H1 (cell line): Measurements from ENCODE around the gene ADARB2. TPM values are rescaled to one million over a fixed set of nuclear protein-coding genes. Genes with fewer than 3 reads are reported as not detected.

Experiments used
- CTCF ChIA-PET: fragments of 300-600 bp; sonication (Branson Sonifier 250); formaldehyde crosslinking; loops from one replicate; lab custom pipeline; 2021; ENCODE audit not compliant: partially characterized antibody; lab: Charles Lee
- POLR2A ChIA-PET: fragments of 300-600 bp; sonication (Branson Sonifier 250); formaldehyde crosslinking; loops from one replicate; lab custom pipeline; 2021; ENCODE audit warnings: inconsistent platforms; ENCODE audit not compliant: partially characterized antibody; lab: Charles Lee
- DNase-seq, 2 experiments: peaks; one replicate each; pipeline versions ENCODE4 v3.0.0 to v3.0.0-alpha.2; 2010 to 2022; ENCODE audit warnings: low spot score in 2 of 2, low read depth in 1 of 2, mixed read lengths in 1 of 2
- FAIRE-seq: peaks from 2 replicates; lab custom pipeline; 2011; peaks lifted over from hg19 to GRCh38; lab: Jason Lieb, UNC
- H2AFZ ChIP-seq: 2 replicates; pipeline ENCODE4 v1.8.1; 2012; ENCODE audit warnings: low read length, inconsistent platforms
- H2AK5ac ChIP-seq: 2 replicates; pipeline ENCODE4 v1.6.1; 2013; ENCODE audit warnings: low read depth, low read length
- H2BK120ac ChIP-seq: replicated peaks from 2 replicates; pipeline ENCODE3; 2013; ENCODE audit warnings: low read depth, low read length, inconsistent platforms
- H2BK12ac ChIP-seq: 2 replicates; pipeline ENCODE4 v1.6.1; 2013; ENCODE audit warnings: low read depth, low read length
- H2BK15ac ChIP-seq: 2 replicates; pipeline ENCODE4 v1.6.1; 2013; ENCODE audit warnings: low read length
- H2BK20ac ChIP-seq: 2 replicates; pipeline ENCODE4 v1.6.1; 2013; ENCODE audit warnings: low read length
- H2BK5ac ChIP-seq: 2 replicates; pipeline ENCODE4 v1.6.1; 2013; ENCODE audit warnings: low read depth, low read length
- H3K14ac ChIP-seq: 2 replicates; pipeline ENCODE4 v1.6.1; 2013; ENCODE audit warnings: inconsistent platforms; ENCODE audit not compliant: insufficient read length
- H3K18ac ChIP-seq: 2 replicates; pipeline ENCODE4 v1.6.1; 2013; ENCODE audit warnings: low read length; ENCODE audit errors: extremely low read depth
- H3K23ac ChIP-seq: 2 replicates; pipeline ENCODE4 v1.6.1; 2013; ENCODE audit warnings: inconsistent platforms; ENCODE audit not compliant: insufficient read length
- H3K23me2 ChIP-seq: 2 replicates; pipeline ENCODE4 v1.6.1; 2013; ENCODE audit warnings: low read depth, low read length
- H3K27ac ChIP-seq: 2 replicates; pipeline ENCODE4 v1.6.1; 2011; ENCODE audit warnings: low read depth, low read length, inconsistent platforms
- H3K27me3 ChIP-seq, 4 experiments: replicated peaks in 1 of 4; 1 replicate in 1 of 4; 2 replicates in 3 of 4; pipeline versions ENCODE4 v1.6.1 to v1.8.1; 2011 to 2013; ENCODE audit warnings: low read length in 3 of 4, mild to moderate bottlenecking in 3 of 4, inconsistent platforms in 2 of 4, mixed read lengths in 2 of 4, moderate library complexity in 1 of 4; ENCODE audit not compliant: control insufficient read depth in 3 of 4, insufficient read depth in 3 of 4; ENCODE audit errors: extremely low read depth in 1 of 4
- H3K36me3 ChIP-seq, 4 experiments: 2 replicates each; pipeline versions ENCODE4 v1.6.1 to v1.8.1; 2011 to 2013; ENCODE audit warnings: mild to moderate bottlenecking in 4 of 4, low read length in 3 of 4, moderate library complexity in 2 of 4, control low read depth in 1 of 4, inconsistent platforms in 1 of 4; ENCODE audit not compliant: insufficient read depth in 4 of 4, control insufficient read depth in 2 of 4
- H3K4ac ChIP-seq: replicated peaks from 2 replicates; pipeline ENCODE3; 2013; ENCODE audit warnings: low read length, low read depth, mixed read lengths, inconsistent platforms; ENCODE audit not compliant: insufficient read length
- H3K4me1 ChIP-seq, 4 experiments: replicated peaks in 1 of 4; 1 replicate in 1 of 4; 2 replicates in 3 of 4; pipeline versions ENCODE4 v1.6.1 to v1.8.1; 2011 to 2013; ENCODE audit warnings: low read length in 3 of 4, inconsistent platforms in 2 of 4, mixed read lengths in 1 of 4; ENCODE audit not compliant: insufficient read depth in 4 of 4, control insufficient read depth in 3 of 4
- H3K4me2 ChIP-seq, 2 experiments: 2 replicates each; pipeline versions ENCODE4 v1.6.1 to v1.8.1; 2011 to 2013; ENCODE audit warnings: low read depth in 2 of 2, low read length in 2 of 2, control low read depth in 1 of 2, inconsistent platforms in 1 of 2, mild to moderate bottlenecking in 1 of 2; ENCODE audit not compliant: insufficient read depth in 1 of 2
- H3K4me3 ChIP-seq, 4 experiments: fragments of 200-600, 300-600 bp in 1 of 4; sonication (generic), shearing (Covaris generic), sonication (Bioruptor Twin) in 1 of 4; 2 replicates each; pipeline versions ENCODE4 v1.5.1 to v1.8.1; 2011 to 2016; ENCODE audit warnings: low read length in 4 of 4, low read depth in 3 of 4, control low read depth in 2 of 4, inconsistent platforms in 2 of 4, mild to moderate bottlenecking in 2 of 4, mixed read lengths in 1 of 4, moderate library complexity in 1 of 4; ENCODE audit not compliant: insufficient read depth in 2 of 4; ENCODE audit errors: extremely low read depth in 1 of 4
- H3K56ac ChIP-seq: replicated peaks from 2 replicates; pipeline ENCODE3; 2013; ENCODE audit warnings: low read depth, mild to moderate bottlenecking, mixed read lengths, low read length, inconsistent platforms; ENCODE audit not compliant: insufficient read length
- H3K79me1 ChIP-seq: 2 replicates; pipeline ENCODE4 v1.6.1; 2013; ENCODE audit warnings: low read depth, low read length, control low read depth
- H3K79me2 ChIP-seq, 2 experiments: 2 replicates each; pipeline versions ENCODE4 v1.6.1 to v1.8.1; 2012 to 2013; ENCODE audit warnings: low read length in 2 of 2, mild to moderate bottlenecking in 2 of 2, inconsistent platforms in 1 of 2; ENCODE audit not compliant: insufficient read depth in 2 of 2, control insufficient read depth in 1 of 2
- H3K9ac ChIP-seq, 4 experiments: replicated peaks in 1 of 4; 1 replicate in 1 of 4; 2 replicates in 3 of 4; pipeline versions ENCODE4 v1.6.1 to v1.8.1; 2011 to 2013; ENCODE audit warnings: low read depth in 3 of 4, low read length in 3 of 4, control low read depth in 2 of 4, mild to moderate bottlenecking in 2 of 4, moderate library complexity in 2 of 4, inconsistent platforms in 1 of 4; ENCODE audit errors: extremely low read depth in 1 of 4
- H3K9me3 ChIP-seq, 2 experiments: 2 replicates each; pipeline versions ENCODE4 v1.6.1 to v1.8.1; 2012 to 2013; ENCODE audit warnings: mild to moderate bottlenecking in 2 of 2, moderate library complexity in 2 of 2, control low read depth in 1 of 2, inconsistent platforms in 1 of 2, low read depth in 1 of 2, low read length in 1 of 2, mixed read lengths in 1 of 2; ENCODE audit not compliant: insufficient read depth in 2 of 2
- H4K20me1 ChIP-seq, 2 experiments: replicated peaks in 1 of 2; 2 replicates each; pipeline versions ENCODE3 to v1.8.1; 2011 to 2013; ENCODE audit warnings: inconsistent platforms in 2 of 2, low read length in 2 of 2, mild to moderate bottlenecking in 1 of 2; ENCODE audit not compliant: insufficient read depth in 2 of 2, control insufficient read depth in 1 of 2
- H4K5ac ChIP-seq: 2 replicates; pipeline ENCODE4 v1.6.1; 2013; ENCODE audit warnings: low read length, low read depth, mixed read lengths, inconsistent platforms; ENCODE audit not compliant: insufficient read length
- H4K8ac ChIP-seq: 2 replicates; pipeline ENCODE4 v1.8.0; 2013; ENCODE audit warnings: mild to moderate bottlenecking, moderate library complexity, low read length, inconsistent platforms; ENCODE audit not compliant: insufficient read depth; ENCODE audit errors: extremely low read depth
- H4K91ac ChIP-seq: replicated peaks from 2 replicates; pipeline ENCODE3; 2013; ENCODE audit warnings: low read length, mixed read lengths, inconsistent platforms; ENCODE audit not compliant: insufficient read length
- ATF2 ChIP-seq: IDR thresholded peaks from 2 replicates; pipeline ENCODE4 v1.6.1; 2012; ENCODE audit warnings: low read length, inconsistent platforms
- KDM5A ChIP-seq: fragments of 200-600 bp; IDR thresholded peaks from 2 replicates; pipeline ENCODE4 v1.7.1; 2012; ENCODE audit warnings: mild to moderate bottlenecking, low read length, inconsistent platforms, mixed read lengths
- WGBS, 2 experiments: shearing (Covaris generic) in 1 of 2; methylation state at CpG; one replicate each; pipeline versions ENCODE4 v1.1.6 to v1.1.7; 2013 to 2015; ENCODE audit warnings: low lambda C conversion rate in 2 of 2, mixed read lengths in 2 of 2, inconsistent platforms in 1 of 2, low coverage in 1 of 2, missing lambda C conversion rate in 1 of 2; ENCODE audit not compliant: insufficient replicate concordance in 2 of 2, insufficient coverage in 1 of 2, insufficient read length in 1 of 2; ENCODE audit errors: extremely low coverage in 1 of 2, missing lambda C conversion rate in 1 of 2; 5-methylcytosine and 5-hydroxymethylcytosine counted together
- polyA plus RNA-seq, 7 experiments: library from polyadenylated mRNA; depleted of rRNA in 3 of 7; stranded (reverse) in 5 of 7; unstranded in 2 of 7; fragments of >200 nt in 5 of 7; fragments of 200-250 nt in 2 of 7; gene quantifications; 1 replicate in 5 of 7; 2 replicates in 1 of 7; 4 replicates in 1 of 7; pipeline versions ENCODE4 v1.2.1 to v1.2.3, GENCODE V29; 2011 to 2013; ENCODE audit warnings: missing spikeins in 2 of 7, mixed read lengths in 2 of 7
- total RNA-seq: library from RNA; stranded (reverse); fragmentation: NEBNext Ultra II Directional; extraction: Animal tissue kit (Norgen Biotek cat#: 25700); gene quantifications from 2 replicates; pipeline ENCODE4 v1.2.1, GENCODE V29; 2021

ADARB2 gene
- total and polyA plus RNA-seq, 2 of the 8 experiments (the other 6 are each of a cell fraction or from before 2014, with no cell fraction given), result 2.2 to 2.8 TPM

- CTCF ChIA-PET, result interaction anchor here (0.6 to 2.2 kb wide), 6 partner anchors 10 to 151 kb away, joined by 3 to 10 read pairs (median 3); no protein-coding TSS in a partner anchor
- Histone ChIP-seq H3K14ac (no peak overlapping the region), H2BK12ac (no peak overlapping the region), H3K56ac (no peak overlapping the region)
- no peak for FAIRE-seq
- TF ChIP-seq ATF2, result no peak
- TF ChIP-seq KDM5A, result no peak
- TF ChIP-seq, all 59 proteins: peak for 0
- peaks cover 0 to 5% (median 0%) of the 10 kb centered on the region in 4 experiments; a peak in 2 of 7 replicates for H3K27me3 ChIP-seq
- no peak overlapping the region for H2BK15ac ChIP-seq
- no peak overlapping the region for H3K9ac ChIP-seq
- H3K4me1 ChIP-seq, result no peaks in the 10 kb centered on the region; a peak in 1 of 7 replicates
- no peak overlapping the region for H3K4me3 ChIP-seq
- H3K4ac ChIP-seq, result no peak overlapping the region
- no peak overlapping the region for H4K5ac ChIP-seq
- H3K18ac ChIP-seq, result no peak overlapping the region
- no peak overlapping the region for H4K91ac ChIP-seq
- POLR2A ChIA-PET, result interaction anchor here (1.0 kb wide), 1 partner anchor 12 kb away, joined by 3 read pairs; no protein-coding TSS in a partner anchor
- no peak overlapping the region for H2BK20ac ChIP-seq
- no peak overlapping the region for H2BK5ac ChIP-seq
- H3K27ac ChIP-seq, result no peak overlapping the region
- peaks cover 0 to 3% of the 10 kb centered on the region in 2 experiments for H4K20me1 ChIP-seq
- no peak overlapping the region for H4K8ac ChIP-seq
- no peaks in the 10 kb centered on the region for H3K79me1 ChIP-seq
- no peak overlapping the region for H3K23ac ChIP-seq
- no peaks in the 10 kb centered on the region for H3K9me3 ChIP-seq
- no peak overlapping the region for H3K4me2 ChIP-seq
- no peak overlapping the region for H2AK5ac ChIP-seq
- no peak overlapping the region for H2AFZ ChIP-seq
- WGBS, 2 experiments, result 92% methylated on average over 5 of the region's 5 CpGs; no CpG with 5 or more reads in 1 of the 2 experiments
- DNase-seq, result no peak
- H3K23me2 ChIP-seq, result no peaks in the 10 kb centered on the region
- H3K79me2 ChIP-seq, result no peaks in the 10 kb centered on the region
- H3K36me3 ChIP-seq, result no peaks in the 10 kb centered on the region
- no peak overlapping the region for H2BK120ac ChIP-seq
Measured at GRCh38 chr10:1174022-1174421, 563.3 kb downstream of the ADARB2 start.
